HTR-8/SVneo (cell line): ENCODE measurements around the gene ZNF862.
"Not testable (repeated sequence)": the region's sequence is repeated elsewhere in the genome, so short reads cannot be mapped to it uniquely, and the experiment has no call there.

Experiments
- DNase-seq: peaks from one replicate; pipeline ENCODE4 v3.0.0; 2011; ENCODE audit warnings: low spot score, mixed read lengths; ENCODE audit not compliant: insufficient read length
- FAIRE-seq: peaks from 2 replicates; lab custom pipeline; 2011; peaks lifted over from hg19 to GRCh38; lab: Jason Lieb, UNC

The ZNF862 gene

DNA sequence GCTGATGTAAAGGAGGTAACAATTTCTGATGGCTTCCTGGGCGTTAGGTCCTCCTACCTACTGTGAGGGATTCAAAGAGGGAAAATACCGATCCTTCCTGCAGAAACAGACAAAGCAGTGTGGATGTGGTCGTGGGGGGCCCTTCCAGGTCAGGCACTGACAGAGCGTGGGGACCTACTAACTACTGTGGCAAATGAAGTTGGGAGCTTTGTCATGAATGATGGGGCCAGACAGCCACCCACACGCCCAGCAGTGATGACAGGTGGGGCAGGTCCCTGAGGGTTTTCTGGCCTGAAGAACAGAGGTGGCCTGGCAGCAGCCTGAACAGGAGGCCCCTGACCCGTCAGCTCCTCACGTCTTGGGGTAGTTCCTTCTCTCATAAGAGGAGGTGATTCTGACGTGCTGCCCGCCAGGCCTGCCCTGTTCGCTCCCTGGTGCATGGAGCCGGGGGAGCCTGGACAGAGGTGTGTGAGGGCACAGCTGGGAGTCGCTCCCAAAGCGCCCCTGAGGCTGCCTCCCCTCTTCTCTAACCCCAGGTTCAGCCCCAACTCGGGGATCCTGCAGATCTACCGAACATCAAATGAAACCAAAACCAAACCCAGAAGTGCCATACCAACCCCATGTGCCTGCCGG, 39.8 kb downstream of the ZNF862 start:
- no peak for FAIRE-seq
- DNase-seq: no peak

DNA sequence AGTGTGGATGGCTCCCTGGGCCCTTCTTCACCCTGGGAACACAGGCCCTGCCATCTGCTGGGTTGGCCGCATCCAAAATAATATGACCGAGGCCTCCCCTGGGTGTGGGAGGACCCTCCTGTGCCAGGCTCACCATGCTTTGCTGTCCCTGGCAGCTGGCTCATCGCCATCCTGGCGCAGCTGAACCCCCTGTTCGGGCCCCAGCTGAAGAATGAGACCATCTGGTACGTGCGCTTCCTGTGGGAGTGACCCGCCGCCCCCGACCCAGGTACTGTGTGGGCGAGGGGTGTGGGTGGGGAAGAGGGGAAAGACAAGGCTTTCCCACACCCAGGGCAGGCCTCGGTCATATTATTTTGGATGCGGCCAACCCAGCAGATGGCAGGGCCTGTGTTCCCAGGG, 40.3 kb downstream of the ZNF862 start:
- FAIRE-seq: no peak

GRCh38 chr7:149879271-149879743, 41.1 kb downstream of the ZNF862 start:
- FAIRE-seq: no peak
- no peak for DNase-seq

More for the DNA sequence above, 40.3 kb downstream of the ZNF862 start:
- DNase-seq: no peak

DNA sequence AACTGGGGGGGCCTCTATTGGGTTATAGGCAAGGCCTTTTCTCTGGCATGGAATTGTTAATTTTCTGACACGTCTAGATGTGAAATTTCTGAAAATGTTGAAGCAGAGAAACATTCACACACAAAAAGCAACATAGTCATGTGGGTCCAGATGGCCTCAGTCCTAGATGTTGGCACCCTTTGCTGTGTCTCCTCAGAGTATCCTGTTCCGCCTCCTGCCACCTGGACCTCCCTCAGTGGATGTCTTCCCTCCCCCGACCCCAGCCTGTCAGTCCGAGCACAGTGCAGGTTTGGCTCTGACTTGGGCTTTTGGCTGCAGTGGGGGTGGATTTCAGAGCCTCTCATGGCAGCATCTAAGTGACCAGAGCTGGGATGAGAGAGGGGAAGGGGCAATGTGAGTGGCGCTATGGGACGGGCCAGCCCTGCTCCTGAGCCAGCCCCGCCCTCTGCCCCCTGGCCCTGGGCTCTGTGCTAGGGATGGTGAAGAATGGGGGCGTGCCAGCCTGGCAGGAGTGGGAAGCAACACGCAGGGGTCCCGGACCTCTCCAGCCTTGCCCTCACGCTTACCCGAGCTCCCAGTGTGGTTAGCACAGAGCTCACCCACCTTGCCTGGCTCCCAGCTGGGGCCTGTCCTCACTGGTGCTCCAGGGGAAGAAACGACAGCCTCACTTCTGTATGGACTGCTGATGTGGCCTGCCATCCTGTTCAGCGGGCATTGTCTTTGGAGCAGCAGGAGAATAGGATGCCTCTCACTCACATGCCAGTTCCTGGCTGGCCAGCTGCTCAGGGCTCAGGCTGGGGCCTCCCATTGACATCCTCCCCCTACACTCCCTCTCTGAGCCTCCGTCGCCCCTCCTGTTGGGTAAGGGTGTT, 41.8 kb downstream of the ZNF862 start:
- no peak for FAIRE-seq
- DNase-seq: no peak

DNA sequence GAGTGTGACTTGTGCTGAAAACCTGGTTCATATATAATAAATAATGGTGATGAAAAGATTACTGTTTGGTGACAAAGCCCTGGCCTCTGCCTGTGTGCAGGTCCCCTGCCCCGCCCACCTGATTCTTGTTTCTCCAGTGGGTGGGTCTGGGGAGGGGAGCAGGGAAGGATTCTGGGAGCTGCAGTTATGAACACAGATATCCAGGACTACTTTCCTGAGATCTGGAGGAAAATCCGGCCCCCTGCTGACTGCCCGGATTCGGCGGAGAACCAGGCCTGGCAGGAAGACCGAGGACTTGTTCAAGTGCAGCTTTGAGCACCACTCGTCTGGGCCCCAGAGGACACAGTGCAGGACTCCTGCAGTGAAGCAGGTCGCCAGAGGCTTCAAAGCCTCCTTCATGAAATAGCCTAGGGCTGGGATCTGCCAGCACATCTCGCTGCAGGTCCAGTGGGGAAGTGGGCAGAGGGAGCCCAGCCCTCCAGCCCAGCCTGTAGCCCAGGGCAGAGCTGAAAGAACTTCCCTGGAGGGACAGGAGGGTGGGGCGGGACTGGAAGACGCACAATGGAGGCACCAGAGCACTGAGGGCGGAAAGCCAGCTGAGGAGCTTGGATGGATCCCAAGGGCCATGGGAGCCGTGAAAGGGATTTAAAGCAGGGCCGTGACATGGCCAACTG, 42.6 kb downstream of the ZNF862 start:
- no peak for FAIRE-seq

DNA sequence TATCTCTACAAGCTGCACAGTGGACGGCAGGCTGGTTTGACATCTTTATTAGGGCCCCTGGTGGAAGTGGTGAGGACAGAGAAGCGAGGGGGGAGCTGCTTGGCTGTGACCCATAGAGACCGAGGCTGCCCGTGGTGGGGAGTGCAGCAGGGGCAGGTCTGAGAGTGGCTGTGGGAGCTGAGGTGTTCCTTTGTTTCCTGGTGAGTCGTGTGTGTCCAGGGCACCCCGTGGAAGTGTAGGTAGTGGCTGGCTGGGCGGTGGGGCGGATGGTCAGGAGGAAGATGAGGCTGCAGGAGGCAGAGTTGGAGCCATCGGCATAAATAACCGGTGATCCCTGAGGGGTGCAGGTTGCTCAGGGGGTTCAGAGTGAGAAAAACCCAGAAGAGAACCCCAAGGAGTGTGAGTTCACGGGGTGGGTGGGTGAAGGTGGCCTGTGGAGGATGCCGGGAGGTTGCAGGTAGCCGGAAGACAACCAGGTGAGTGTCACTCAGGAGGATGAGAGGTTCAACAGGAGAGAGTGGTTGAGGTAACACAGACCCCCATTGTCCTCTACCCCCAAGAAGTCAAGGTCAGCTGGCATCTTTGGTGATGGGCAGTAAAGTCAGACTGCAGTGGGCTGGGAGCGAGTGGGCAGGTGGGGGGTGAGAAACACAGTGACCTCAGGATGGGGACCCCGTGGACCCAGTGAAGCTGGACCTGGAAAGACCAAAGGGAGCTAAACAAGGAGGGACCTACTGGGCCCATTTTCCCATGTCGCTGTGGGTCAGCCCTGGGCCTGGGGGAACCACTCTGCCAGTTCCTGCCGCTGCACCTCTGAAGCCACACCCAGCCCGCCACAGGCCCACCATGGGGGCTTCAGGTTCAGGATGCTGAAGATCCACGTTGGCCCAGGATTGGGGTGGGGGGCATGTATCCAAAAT, 43.4 kb downstream of the ZNF862 start:
- DNase-seq (no peak), FAIRE-seq (no peak)

More for the DNA sequence above, 42.6 kb downstream of the ZNF862 start:
- no peak for DNase-seq

DNA sequence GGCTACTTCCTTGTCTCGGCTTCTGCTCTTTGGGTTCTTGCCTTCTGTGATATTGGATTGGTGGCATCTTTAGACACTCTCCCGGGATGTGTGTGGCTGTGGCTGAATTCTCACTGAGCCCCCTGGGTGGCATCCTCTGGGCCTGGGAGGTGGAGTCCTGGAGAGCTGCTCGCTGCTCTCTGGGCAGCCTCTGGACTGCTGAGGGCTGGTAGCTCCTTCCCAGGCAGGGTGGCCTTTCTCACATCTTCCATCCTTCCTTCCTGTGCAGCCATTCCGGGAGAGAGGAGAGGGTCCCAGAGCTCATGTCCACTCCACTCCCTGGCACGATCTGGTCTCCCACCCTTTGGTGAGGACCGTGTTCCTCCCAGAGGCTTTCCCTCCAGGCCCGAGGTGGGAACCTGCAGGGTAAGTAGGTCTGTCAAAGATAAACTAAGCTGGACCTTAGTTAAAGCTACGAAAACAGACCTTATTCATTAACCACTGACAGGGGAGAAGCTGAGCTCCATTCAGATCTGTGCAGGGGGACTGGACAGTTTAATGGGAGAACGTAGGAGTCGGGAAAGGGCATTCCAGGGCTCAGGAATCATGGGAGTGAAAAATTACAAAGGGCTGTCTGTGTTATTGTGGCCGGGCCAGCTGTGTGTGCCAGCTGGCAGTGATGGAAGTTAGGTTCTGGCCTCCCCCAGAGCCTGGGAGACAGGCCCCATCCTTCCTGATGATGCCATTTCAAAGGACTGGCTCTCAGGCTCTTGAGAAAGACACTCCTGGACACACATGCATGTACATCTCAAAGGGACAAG, 44.3 kb downstream of the ZNF862 start:
- DNase-seq (no peak), FAIRE-seq (no peak)

GRCh38 chr7:149883048-149883438, 44.9 kb downstream of the ZNF862 start:
- no peak for FAIRE-seq
- no peak for DNase-seq

GRCh38 chr7:149883452-149883861, 45.3 kb downstream of the ZNF862 start:
- no peak for FAIRE-seq
- DNase-seq: no peak

DNA sequence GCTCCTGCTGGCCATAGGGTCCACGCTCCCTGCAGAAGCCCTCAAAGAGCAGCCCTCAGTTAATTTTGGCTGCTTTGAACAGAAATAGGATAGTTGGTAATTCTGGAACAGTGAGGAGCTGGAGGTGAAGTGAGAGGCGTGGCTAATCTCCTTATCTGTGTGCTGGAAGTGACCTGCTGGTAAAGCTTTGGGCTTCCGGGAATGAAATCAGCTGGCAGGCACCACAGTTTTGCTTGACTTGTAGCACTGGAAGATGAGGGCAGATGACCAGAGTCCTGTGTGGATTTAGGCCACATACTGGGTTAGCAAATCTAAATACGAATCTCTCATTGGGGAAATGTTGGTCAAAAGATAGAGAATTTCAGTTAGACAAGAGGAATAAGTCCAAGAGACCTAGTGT, 45.8 kb downstream of the ZNF862 start:
- FAIRE-seq: no peak
- DNase-seq: no peak

DNA sequence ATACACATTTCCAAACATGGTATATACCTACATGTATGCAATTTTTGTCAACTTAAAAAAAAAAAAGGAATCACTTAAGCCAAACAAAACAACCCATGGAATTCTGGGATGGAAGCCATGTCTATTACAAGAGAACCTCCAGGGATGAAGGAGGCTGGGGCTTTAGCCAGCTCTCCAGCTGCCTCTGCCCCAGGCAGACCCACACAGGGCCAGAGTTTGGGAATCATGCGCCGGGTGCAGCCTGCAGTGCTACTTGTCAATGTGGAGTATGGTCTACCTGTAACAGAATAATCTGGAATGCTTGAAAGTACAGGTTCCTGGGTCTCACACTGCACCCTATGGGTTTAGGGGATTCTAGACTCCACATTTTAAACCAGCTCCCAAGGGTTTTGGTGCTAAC, 46.4 kb downstream of the ZNF862 start:
- FAIRE-seq (no peak), DNase-seq (no peak)

GRCh38 chr7:149885191-149886017, 47.2 kb downstream of the ZNF862 start:
- DNase-seq: no peak
- FAIRE-seq: no peak

GRCh38 chr7:149886018-149886415, 47.8 kb downstream of the ZNF862 start:
- FAIRE-seq (no peak), DNase-seq (no peak)

GRCh38 chr7:149887311-149887710, 49.1 kb downstream of the ZNF862 start:
- no peak for DNase-seq
- FAIRE-seq: no peak

DNA sequence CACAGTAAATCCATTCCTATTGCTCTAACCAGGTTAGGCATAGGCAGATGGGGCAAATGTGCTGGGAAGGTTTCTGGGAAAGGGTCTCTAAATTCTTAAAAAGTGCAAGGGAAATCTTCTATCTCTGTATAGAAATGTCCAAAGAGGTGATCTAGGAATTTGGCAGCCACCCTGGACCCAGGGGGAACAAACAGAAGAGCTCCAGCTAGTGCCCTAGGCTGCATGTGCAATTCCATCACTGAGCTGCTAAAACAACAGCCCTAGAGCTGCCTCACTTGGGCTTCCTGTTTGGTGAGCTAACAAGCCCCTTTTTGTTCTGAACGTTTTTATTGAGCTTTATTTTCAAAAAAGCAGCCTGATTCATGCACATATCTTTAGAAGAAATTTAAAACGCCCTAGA, 52.5 kb downstream of the ZNF862 start:
- DNase-seq, FAIRE-seq: not testable (repeated sequence)

DNA sequence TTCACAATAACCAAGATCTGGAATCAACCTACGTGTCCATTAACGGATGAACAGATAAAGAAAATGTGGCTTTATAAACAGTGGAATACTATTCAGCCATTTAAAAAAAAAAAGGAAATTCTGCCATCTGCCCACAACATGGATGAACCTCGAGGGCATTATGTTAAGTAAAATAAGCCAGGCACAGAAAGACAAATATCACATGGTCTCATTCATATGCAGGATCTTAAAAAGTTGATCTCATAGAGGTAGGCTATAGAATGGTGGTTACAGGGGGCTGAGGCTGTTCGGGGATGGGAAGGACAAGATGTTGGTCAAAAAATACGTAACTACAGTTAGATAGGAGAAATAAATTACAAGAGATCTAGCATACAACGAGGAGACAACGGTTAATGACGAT, 56.8 kb downstream of the ZNF862 start:
- FAIRE-seq, DNase-seq: not testable (repeated sequence)

DNA sequence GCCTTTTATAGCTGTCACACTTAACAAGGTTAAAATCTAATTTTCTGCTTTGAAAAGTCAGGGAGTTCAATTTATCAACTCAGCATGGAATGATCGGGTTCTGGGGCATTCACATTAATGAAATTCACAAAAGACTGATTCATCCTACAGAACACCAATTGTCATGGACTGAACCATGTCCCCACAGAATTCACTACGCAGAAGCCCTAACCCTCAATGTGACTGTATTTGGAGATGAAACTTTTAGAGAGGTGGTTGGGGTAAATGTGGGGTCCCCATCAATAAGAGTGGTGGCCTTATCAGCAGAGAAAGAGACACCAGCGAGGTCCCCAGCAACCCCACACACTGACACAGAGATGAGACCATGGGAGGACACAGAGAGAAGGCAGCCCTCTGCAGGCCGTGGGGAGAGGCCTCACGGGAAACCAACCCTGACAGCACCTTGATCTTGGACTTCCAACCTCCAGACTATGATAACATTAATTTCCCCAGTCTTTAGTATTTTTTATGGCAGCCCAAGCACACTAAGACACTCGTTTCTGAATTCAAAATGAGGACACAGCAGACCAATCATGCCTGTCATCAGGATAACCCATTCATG, 69.7 kb downstream of the ZNF862 start:
- not testable (repeated sequence) for DNase-seq, FAIRE-seq

DNA sequence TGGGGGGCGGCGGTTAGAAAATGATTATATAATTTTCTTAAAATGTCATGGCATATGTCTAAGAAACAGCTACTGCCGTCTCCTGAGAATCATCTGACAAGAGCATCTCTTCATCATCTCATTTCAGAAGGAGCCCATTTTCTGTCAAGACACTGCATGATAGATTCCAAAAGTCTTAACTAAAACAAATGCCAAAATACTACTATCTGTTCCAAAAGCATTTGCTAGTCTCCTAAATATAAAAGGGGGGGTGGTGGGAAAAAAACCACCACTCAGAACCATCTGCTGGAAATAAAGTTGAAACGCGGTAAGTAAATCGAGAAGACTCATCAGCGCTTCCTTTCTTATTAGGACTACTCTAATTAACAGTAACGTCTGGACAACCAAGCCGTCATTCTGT, 72.0 kb downstream of the ZNF862 start:
- FAIRE-seq, DNase-seq: not testable (repeated sequence)
